HepG2 (cell line): Measurements from ENCODE around the gene CSNK2A2. TPM values are rescaled to one million over a fixed set of nuclear protein-coding genes. Genes with fewer than 3 reads are reported as not detected.

Experiments used
- ATM ChIP-seq: fragments of 450-650 bp; IDR thresholded peaks from 2 replicates; pipeline ENCODE4 v1.7.1; 2017; ENCODE audit warnings: mild to moderate bottlenecking, borderline replicate concordance
- ESRRA ChIP-seq: sonication (generic); formaldehyde crosslinking; IDR thresholded peaks from 2 replicates; pipeline ENCODE4 v1.5.1; 2020; ENCODE audit warnings: mild to moderate bottlenecking, low read depth, missing genetic modification reagents
- GPN1 ChIP-seq: sonication (generic); formaldehyde crosslinking; IDR thresholded peaks from 2 replicates; pipeline ENCODE4 v1.5.1; 2020; ENCODE audit warnings: missing genetic modification reagents, borderline replicate concordance
- HDAC1 ChIP-seq: sonication (generic); formaldehyde crosslinking; IDR thresholded peaks from 2 replicates; pipeline ENCODE4 v1.5.1; 2020; ENCODE audit warnings: mild to moderate bottlenecking, missing genetic modification reagents
- HNRNPK ChIP-seq: fragments of 200-400 bp; formaldehyde crosslinking; IDR thresholded peaks from 2 replicates; pipeline ENCODE4 v1.6.1; 2018; ENCODE audit warnings: low read length, low read depth, moderate library complexity, mild to moderate bottlenecking; ENCODE audit not compliant: poor library complexity, severe bottlenecking
- KDM5A ChIP-seq: fragments of 200-600 bp; sonication (generic); IDR thresholded peaks from 2 replicates; pipeline ENCODE4 v1.7.0; 2018; ENCODE audit warnings: antibody characterized with exemption, mild to moderate bottlenecking, low read length, borderline replicate concordance
- MTA1 ChIP-seq: sonication (generic); formaldehyde crosslinking; IDR thresholded peaks from 2 replicates; pipeline ENCODE4 v1.4.0; 2020; ENCODE audit warnings: missing genetic modification reagents, mild to moderate bottlenecking, borderline replicate concordance
- PRPF4 ChIP-seq: fragments of 200-400 bp; formaldehyde crosslinking; IDR thresholded peaks from 2 replicates; pipeline ENCODE4 v1.6.1; 2016; ENCODE audit warnings: low read length, low read depth; ENCODE audit not compliant: poor library complexity, severe bottlenecking
- RFX3 ChIP-seq: IDR thresholded peaks from 2 replicates; pipeline ENCODE4 v1.6.1; 2016; ENCODE audit warnings: missing biosample characterization, missing genetic modification reagents
- SALL1 ChIP-seq: sonication (generic); formaldehyde crosslinking; IDR thresholded peaks from 2 replicates; pipeline ENCODE4 v1.8.0; 2022; ENCODE audit warnings: mild to moderate bottlenecking, missing genetic modification reagents
- TSC22D2 ChIP-seq: sonication (generic); formaldehyde crosslinking; IDR thresholded peaks from 2 replicates; pipeline ENCODE4 v1.5.1; 2020; ENCODE audit warnings: missing genetic modification reagents, mild to moderate bottlenecking, borderline replicate concordance
- WIZ ChIP-seq: sonication (generic); formaldehyde crosslinking; IDR thresholded peaks from 2 replicates; pipeline ENCODE4 v1.5.1; 2020; ENCODE audit warnings: mild to moderate bottlenecking, missing genetic modification reagents
- ZBTB1 ChIP-seq: sonication (generic); formaldehyde crosslinking; IDR thresholded peaks from 2 replicates; pipeline ENCODE4 v1.4.0; 2020; ENCODE audit warnings: missing genetic modification reagents, borderline replicate concordance
- ZC3H13 ChIP-seq: sonication (generic); formaldehyde crosslinking; IDR thresholded peaks from 2 replicates; pipeline ENCODE4 v1.8.1; 2023; ENCODE audit warnings: mild to moderate bottlenecking, missing genetic modification reagents, moderate library complexity
- ZEB1 ChIP-seq: IDR thresholded peaks from 2 replicates; pipeline ENCODE4 v1.6.1; 2012; ENCODE audit warnings: mild to moderate bottlenecking, low read depth, inconsistent platforms; ENCODE audit not compliant: insufficient replicate concordance
- ZFP82 ChIP-seq: sonication (generic); formaldehyde crosslinking; IDR thresholded peaks from 2 replicates; pipeline ENCODE4 v1.5.1; 2020; ENCODE audit warnings: mild to moderate bottlenecking, missing genetic modification reagents, borderline replicate concordance
- ZNF333 ChIP-seq: sonication (generic); formaldehyde crosslinking; IDR thresholded peaks from 2 replicates; pipeline ENCODE4 v1.4.0; 2020; ENCODE audit warnings: mild to moderate bottlenecking, missing genetic modification reagents, borderline replicate concordance
- ZNF501 ChIP-seq: sonication (generic); formaldehyde crosslinking; IDR thresholded peaks from 2 replicates; pipeline ENCODE4 v1.5.1; 2020; ENCODE audit warnings: mild to moderate bottlenecking, moderate library complexity, missing genetic modification reagents
- ZNF678 ChIP-seq: sonication (generic); formaldehyde crosslinking; IDR thresholded peaks from 2 replicates; pipeline ENCODE4 v1.4.0; 2020; ENCODE audit warnings: mild to moderate bottlenecking, missing genetic modification reagents
- ZNF720 ChIP-seq: sonication (generic); formaldehyde crosslinking; IDR thresholded peaks from 2 replicates; pipeline ENCODE4 v1.4.0; 2020; ENCODE audit warnings: missing genetic modification reagents
- ZNF782 ChIP-seq: sonication (generic); formaldehyde crosslinking; IDR thresholded peaks from 2 replicates; pipeline ENCODE4 v1.4.0; 2020; ENCODE audit warnings: missing genetic modification reagents, mild to moderate bottlenecking, borderline replicate concordance
- ZNF879 ChIP-seq: sonication (generic); formaldehyde crosslinking; IDR thresholded peaks from 2 replicates; pipeline ENCODE4 v1.8.1; 2023; ENCODE audit warnings: missing genetic modification reagents
- polyA plus RNA-seq, 8 experiments: library from polyadenylated mRNA; depleted of rRNA in 3 of 8; stranded (reverse) in 7 of 8; unstranded in 1 of 8; fragments of >200 nt; fragmentation: Illumina TruSeq in 4 of 8; extraction: Trizol in 4 of 8; gene quantifications; 2 replicates each; pipeline versions ENCODE4 v1.2.1 to v1.2.3, GENCODE V29; 2011 to 2016; ENCODE audit warnings: low read depth in 4 of 8, missing spikeins in 1 of 8, mixed read lengths in 1 of 8; ENCODE audit not compliant: insufficient read depth in 1 of 8
- total RNA-seq, 5 experiments: library from RNA; depleted of rRNA; stranded (reverse); fragments of >200 nt; fragmentation: Illumina TruSeq; extraction: Trizol; gene quantifications; 2 replicates each; pipeline ENCODE4 v1.2.3, GENCODE V29; 2016; ENCODE audit warnings: low read depth in 1 of 5
- TF ChIP-seq, protein P1 (sequence below): sonication (generic); formaldehyde crosslinking; IDR thresholded peaks from 2 replicates; pipeline ENCODE4 v1.4.0; 2020; ENCODE audit warnings: mild to moderate bottlenecking, missing genetic modification reagents
- TF ChIP-seq, protein P2 (sequence below): sonication (generic); formaldehyde crosslinking; IDR thresholded peaks from 2 replicates; pipeline ENCODE4 v1.5.0; 2020; ENCODE audit warnings: mild to moderate bottlenecking, missing genetic modification reagents

The CSNK2A2 gene
- total and polyA plus RNA-seq, 2 of the 13 experiments (the other 11 are each of a cell fraction or from before 2014, with no cell fraction given): 46.4 to 56.9 TPM

DNA sequence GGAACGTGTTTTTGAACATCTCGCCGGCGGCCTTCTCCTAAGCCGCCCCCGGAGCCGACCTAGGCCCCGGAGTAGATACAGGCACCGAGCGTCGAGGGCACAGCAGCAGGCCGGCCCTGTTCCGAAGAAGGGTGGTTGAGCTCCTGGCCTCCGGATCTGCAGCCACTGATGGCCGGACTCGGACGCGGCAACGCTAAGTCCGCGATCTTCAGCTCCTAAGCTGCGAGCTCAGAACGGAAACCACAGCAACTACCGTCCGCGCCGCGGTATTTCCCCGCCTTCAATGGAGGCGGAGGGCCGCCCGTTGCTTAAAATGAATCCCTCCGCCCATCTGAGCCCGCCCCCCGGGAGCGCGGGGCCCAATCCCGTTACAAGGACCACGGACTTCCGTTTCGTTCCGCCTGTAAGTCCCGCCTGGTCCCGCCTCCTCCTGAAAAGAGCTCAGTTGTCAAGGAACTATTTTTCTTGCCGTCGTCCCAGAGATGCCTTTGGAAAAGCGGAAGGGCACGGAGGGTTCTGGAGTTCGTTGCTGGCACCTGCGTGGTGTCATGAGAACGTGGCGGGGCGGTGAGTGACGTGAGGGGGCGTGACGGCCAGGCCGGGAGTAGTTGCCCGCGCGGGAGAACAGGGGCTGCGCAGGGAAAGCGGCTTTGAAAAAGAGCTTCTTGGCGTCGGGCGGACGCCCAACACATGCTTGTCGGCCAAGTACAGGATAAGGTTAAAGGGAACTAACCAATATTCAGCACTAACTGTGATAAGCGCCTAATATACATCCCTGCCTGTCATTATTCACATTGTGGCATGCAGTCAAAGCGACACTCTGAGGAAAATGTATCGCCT lies 68.6 kb downstream of the CSNK2A2 start, which contains the start of gene CFAP20 (continued):
- TF ChIP-seq, protein P1, sequence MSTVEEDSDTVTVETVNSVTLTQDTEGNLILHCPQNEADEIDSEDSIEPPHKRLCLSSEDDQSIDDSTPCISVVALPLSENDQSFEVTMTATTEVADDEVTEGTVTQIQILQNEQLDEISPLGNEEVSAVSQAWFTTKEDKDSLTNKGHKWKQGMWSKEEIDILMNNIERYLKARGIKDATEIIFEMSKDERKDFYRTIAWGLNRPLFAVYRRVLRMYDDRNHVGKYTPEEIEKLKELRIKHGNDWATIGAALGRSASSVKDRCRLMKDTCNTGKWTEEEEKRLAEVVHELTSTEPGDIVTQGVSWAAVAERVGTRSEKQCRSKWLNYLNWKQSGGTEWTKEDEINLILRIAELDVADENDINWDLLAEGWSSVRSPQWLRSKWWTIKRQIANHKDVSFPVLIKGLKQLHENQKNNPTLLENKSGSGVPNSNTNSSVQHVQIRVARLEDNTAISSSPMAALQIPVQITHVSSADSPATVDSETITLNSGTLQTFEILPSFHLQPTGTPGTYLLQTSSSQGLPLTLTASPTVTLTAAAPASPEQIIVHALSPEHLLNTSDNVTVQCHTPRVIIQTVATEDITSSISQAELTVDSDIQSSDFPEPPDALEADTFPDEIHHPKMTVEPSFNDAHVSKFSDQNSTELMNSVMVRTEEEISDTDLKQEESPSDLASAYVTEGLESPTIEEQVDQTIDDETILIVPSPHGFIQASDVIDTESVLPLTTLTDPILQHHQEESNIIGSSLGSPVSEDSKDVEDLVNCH (CRISPR knock-in tag): no peak
- TF ChIP-seq RFX3 (CRISPR knock-in tag): peak; percentile 93
- TF ChIP-seq GPN1 (CRISPR knock-in tag): no peak
- no peak for TF ChIP-seq PRPF4
- TF ChIP-seq ZBTB1 (CRISPR knock-in tag): no peak
- peak; percentile 91; the same call in 1 of the 2 replicates for TF ChIP-seq ZFP82 (CRISPR knock-in tag)
- peak; percentile 97 for TF ChIP-seq SALL1
- TF ChIP-seq WIZ (CRISPR knock-in tag): 0 out of 2 replicates have a peak, but pooled peaks have one; percentile 51
- TF ChIP-seq HDAC1 (CRISPR knock-in tag): peak; percentile 99
- TF ChIP-seq HNRNPK: peak; percentile 31
- TF ChIP-seq ZNF678 (CRISPR knock-in tag): no peak; the same call in 1 of the 2 replicates
- TF ChIP-seq ZNF333 (CRISPR knock-in tag): 0 out of 2 replicates have a peak, but pooled peaks have one; percentile 88
- no peak for TF ChIP-seq ATM
- TF ChIP-seq TSC22D2 (CRISPR knock-in tag): no peak
- TF ChIP-seq ZNF879: peak; percentile 60; the same call in 1 of the 2 replicates
- TF ChIP-seq ZNF501 (CRISPR knock-in tag): peak; percentile 99
- TF ChIP-seq ESRRA (CRISPR knock-in tag): peak; percentile 88
- TF ChIP-seq, protein P2, sequence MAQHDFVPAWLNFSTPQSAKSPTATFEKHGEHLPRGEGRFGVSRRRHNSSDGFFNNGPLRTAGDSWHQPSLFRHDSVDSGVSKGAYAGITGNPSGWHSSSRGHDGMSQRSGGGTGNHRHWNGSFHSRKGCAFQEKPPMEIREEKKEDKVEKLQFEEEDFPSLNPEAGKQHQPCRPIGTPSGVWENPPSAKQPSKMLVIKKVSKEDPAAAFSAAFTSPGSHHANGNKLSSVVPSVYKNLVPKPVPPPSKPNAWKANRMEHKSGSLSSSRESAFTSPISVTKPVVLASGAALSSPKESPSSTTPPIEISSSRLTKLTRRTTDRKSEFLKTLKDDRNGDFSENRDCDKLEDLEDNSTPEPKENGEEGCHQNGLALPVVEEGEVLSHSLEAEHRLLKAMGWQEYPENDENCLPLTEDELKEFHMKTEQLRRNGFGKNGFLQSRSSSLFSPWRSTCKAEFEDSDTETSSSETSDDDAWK (CRISPR knock-in tag): no peak
- peak; percentile 95 for TF ChIP-seq MTA1
- TF ChIP-seq ZNF720: no peak
- peak; percentile 96; the same call in 1 of the 2 replicates for TF ChIP-seq ZNF782
- 0 out of 2 replicates have a peak, but pooled peaks have one; percentile 78 for TF ChIP-seq ZC3H13 (CRISPR knock-in tag)
- TF ChIP-seq ZEB1: peak; percentile 94
- TF ChIP-seq KDM5A: peak; percentile 80
